GM21367 (cell line): Measurements from ENCODE around the gene XAGE1B.
"Not testable (repeated sequence)": the region's sequence is repeated elsewhere in the genome, so short reads cannot be mapped to it uniquely, and the experiment has no call there.

Source experiments
- ATAC-seq: cut with Tn5 transposase; IDR thresholded peaks from one replicate; pipeline ENCODE4 v1.9.1; 2021; ENCODE audit not compliant: unreplicated experiment

The XAGE1B gene

GRCh38 chrX:52516987-52517325 is at the start of gene XAGE1B:
TSS of gene XAGE1B (minus strand) at chrX:52517063. CDS start at chrX:52515527, 1,536 bp downstream.
- ATAC-seq: not testable (repeated sequence)

GRCh38 chrX:52563105-52563504 is 46.2 kb upstream of the XAGE1B start:
- ATAC-seq: no peak

- ATAC-seq: no peak
Measured at GRCh38 chrX:52558140-52558539, 41.3 kb upstream of the XAGE1B start.

GRCh38 chrX:52556741-52557140 is 39.9 kb upstream of the XAGE1B start:
- no peak for ATAC-seq

- ATAC-seq: no peak
Measured at GRCh38 chrX:52553995-52554642, 37.3 kb upstream of the XAGE1B start.

GRCh38 chrX:52548769-52549168 is 31.9 kb upstream of the XAGE1B start:
- ATAC-seq: not testable (repeated sequence)

- ATAC-seq: no peak
Measured at GRCh38 chrX:52544147-52544840, 27.4 kb upstream of the XAGE1B start.

- ATAC-seq: no peak
Measured at GRCh38 chrX:52542311-52542710, 25.4 kb upstream of the XAGE1B start.

- ATAC-seq: not testable (repeated sequence)
Measured at GRCh38 chrX:52541051-52541450, 24.2 kb upstream of the XAGE1B start.

- not testable (repeated sequence) for ATAC-seq
Measured at GRCh38 chrX:52516110-52516986, 515 bp downstream of the XAGE1B start.

- ATAC-seq: not testable (repeated sequence)
Measured at GRCh38 chrX:52511126-52511525, 5.7 kb downstream of the XAGE1B start.

- ATAC-seq: no peak
Measured at GRCh38 chrX:52509916-52510315, 6.9 kb downstream of the XAGE1B start.

GRCh38 chrX:52507331-52507730 is 9.5 kb downstream of the XAGE1B start:
- ATAC-seq: no peak

- ATAC-seq: no peak
Measured at GRCh38 chrX:52504551-52504950, 12.3 kb downstream of the XAGE1B start.

GRCh38 chrX:52501362-52501761 is 15.5 kb downstream of the XAGE1B start:
- ATAC-seq: not testable (repeated sequence)

- ATAC-seq: not testable (repeated sequence)
Measured at GRCh38 chrX:52496419-52496772, 20.5 kb downstream of the XAGE1B start.

- not testable (repeated sequence) for ATAC-seq
Measured at GRCh38 chrX:52495545-52496418, 21.1 kb downstream of the XAGE1B start, which contains the start of gene XAGE1A. TSS of gene XAGE1A (plus strand) at chrX:52495808. CDS start at chrX:52497362, 1,554 bp downstream.

- not testable (repeated sequence) for ATAC-seq
Measured at GRCh38 chrX:52471301-52471700, 45.6 kb downstream of the XAGE1B start.
